ENCODE results near the gene KIAA1217.

The KIAA1217 gene

DNA sequence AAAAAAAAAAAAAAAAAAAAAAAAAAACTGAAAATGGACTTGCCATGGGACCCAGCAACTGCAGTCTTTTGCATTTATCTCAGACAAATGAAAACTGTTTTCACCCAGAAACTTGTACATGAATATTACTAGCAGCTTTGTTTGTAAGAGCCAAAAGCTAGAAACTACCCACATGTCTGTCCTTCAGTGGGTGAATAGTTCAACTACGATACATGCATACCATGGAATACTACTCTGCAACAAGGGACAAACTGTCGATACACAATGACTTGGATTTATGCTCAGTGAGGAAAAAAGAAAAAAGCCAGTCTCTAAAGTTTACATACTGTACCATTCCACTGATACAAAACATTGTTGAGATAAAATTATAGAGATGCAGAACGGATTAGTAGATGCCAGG is 195.6 kb downstream of the KIAA1217 start:
- no peak for DNase-seq (ENCODE audit: low read depth in 1 of 2, low spot score in 1 of 2)

DNA sequence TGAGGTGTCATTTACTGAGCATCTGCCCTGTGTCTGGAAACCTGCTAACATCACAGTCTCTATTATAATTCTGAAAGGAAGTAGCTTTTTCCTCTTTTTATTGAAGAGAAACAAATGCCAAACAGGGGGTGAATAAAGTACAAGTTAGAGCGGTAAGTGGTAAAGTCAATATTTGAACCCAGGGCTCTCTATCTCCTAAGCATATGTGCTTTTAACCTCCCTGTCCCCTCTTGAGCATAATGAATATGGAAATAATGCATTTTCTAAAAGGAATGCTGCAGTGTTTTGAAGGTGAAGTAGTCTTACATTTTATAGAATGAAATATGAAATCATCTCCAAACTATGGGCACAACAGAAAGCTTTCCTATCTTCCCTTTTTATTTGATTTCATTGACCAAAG is 196.7 kb downstream of the KIAA1217 start:
- DNase-seq (ENCODE audit: low read depth in 1 of 2, low spot score in 1 of 2), result no peak

DNA sequence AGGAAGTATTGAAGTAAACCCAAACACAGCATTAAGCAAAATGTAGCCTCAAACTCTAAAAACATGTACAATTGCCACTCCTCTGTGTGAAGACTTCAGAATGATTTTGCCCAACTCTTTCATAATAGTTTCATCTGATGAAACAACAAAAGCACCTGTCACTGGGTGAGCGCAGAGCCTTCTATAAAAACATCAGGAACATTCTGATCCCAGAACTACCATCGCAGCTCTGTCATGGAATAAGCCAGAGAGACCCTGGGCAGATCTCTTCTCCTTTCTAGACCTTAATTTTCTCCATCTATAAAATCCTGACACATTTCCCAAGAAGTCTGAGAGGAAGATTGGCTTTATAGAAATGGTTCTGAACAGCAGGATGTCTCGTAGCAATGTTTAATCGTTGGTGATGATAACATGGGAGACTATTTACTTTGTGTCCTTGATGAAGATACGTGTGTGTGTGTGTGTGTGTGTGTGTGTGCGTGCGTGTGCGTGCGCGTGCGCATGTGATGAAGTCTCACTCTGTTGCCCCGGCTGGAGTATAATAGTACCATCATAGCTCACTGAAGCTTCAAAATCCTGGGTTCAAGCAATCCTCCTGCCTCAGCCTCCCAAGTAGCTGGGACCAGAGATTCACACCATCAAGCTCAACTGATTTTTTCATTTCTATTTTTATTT is 198.0 kb downstream of the KIAA1217 start:
- no peak for DNase-seq (ENCODE audit: low read depth in 1 of 2, low spot score in 1 of 2)

DNA sequence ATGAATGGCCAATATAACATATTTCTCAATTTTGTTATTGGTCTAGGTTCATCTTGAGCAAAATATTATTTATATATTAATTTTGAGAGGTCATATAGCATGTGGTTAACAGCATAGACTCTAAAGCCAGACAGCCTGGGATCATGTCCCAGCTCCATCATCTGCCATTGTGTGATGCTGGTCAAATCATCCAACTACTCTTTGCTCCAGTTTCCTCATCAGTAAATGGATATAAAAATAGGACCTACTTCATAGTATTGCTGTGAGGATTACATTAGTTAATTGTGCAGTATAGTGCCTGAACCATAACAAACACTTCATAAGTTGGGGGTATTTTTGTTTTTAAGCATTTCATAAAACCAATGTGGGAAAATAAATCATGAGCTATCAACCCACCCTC is 199.0 kb downstream of the KIAA1217 start:
- DNase-seq (ENCODE audit: low read depth in 1 of 2, low spot score in 1 of 2), result no peak

GRCh38 chr10:24408365-24408764 is 199.4 kb downstream of the KIAA1217 start:
- no peak for DNase-seq (ENCODE audit: low read depth in 1 of 2, low spot score in 1 of 2)

GRCh38 chr10:24414597-24414996 is 205.7 kb downstream of the KIAA1217 start:
- no peak for DNase-seq (ENCODE audit: low read depth in 1 of 2, low spot score in 1 of 2)

- DNase-seq (ENCODE audit: low read depth in 1 of 2, low spot score in 1 of 2), result no peak
Measured at GRCh38 chr10:24415455-24416125, 206.7 kb downstream of the KIAA1217 start.

GRCh38 chr10:24416248-24416647 is 207.3 kb downstream of the KIAA1217 start:
- DNase-seq (ENCODE audit: low read depth in 1 of 2, low spot score in 1 of 2), result no peak

- DNase-seq (ENCODE audit: low read depth in 1 of 2, low spot score in 1 of 2), result no peak
Measured at GRCh38 chr10:24417053-24417452, 208.1 kb downstream of the KIAA1217 start.

DNA sequence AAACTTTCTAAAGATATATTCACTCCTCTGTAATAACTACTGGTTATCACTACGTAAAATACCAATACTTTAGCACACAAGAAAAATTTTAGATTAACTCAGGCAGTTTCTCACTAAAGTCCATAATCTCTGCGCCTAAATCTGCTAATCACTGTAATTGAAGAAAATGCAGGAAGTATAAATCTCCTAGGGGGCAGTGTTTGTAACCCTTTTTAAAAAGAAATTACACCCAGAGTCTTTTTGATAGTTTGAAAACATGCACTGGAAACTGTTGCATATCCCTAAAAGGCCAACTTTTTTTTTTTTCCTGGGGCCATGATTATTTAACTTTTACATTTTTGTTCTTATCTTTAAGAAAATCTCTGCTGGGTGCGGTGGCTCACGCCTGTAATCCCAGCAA is 209.6 kb downstream of the KIAA1217 start:
- DNase-seq (ENCODE audit: low read depth in 1 of 2, low spot score in 1 of 2), result no peak

- no peak for DNase-seq (ENCODE audit: low read depth in 1 of 2, low spot score in 1 of 2)
Measured at GRCh38 chr10:24419066-24419465, 210.1 kb downstream of the KIAA1217 start.

- no peak for DNase-seq (ENCODE audit: low read depth in 1 of 2, low spot score in 1 of 2)
Measured at GRCh38 chr10:24425151-24425550, 216.2 kb downstream of the KIAA1217 start.

DNA sequence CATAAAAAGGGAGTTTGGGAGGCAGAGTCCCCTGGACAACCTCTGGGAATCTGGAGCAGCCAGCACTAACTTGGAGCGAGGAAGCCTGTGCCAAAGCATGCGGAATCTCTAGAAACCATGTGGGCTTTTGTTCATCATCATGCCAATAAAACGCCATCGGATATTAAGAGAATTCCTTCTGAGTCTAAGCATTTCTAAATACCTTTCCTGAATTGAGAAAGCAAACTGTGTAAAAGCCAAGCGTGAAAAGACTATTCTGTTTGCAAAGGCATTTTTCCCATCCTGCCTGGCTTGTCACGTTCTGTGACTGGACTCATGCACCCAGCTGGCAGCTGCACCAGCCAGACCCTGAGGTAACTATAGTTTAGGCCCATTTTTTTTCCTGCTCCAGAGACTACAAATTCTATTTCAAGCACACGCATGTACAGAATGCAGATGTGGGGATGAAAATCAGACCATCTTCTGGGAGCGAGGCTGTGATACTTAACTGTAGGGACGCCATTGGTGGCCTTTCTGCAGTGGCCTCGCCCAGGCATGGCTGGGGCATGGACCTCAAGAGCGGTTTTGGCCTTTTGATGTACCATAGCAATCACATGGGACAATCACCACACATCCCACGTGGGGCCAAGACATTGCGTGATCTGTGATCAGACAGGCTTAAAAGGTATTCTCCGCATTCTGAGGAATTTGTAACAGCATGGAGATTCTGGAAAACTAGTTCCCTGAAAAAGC is 218.9 kb downstream of the KIAA1217 start:
- DNase-seq (ENCODE audit: low read depth in 1 of 2, low spot score in 1 of 2), result no peak

DNA sequence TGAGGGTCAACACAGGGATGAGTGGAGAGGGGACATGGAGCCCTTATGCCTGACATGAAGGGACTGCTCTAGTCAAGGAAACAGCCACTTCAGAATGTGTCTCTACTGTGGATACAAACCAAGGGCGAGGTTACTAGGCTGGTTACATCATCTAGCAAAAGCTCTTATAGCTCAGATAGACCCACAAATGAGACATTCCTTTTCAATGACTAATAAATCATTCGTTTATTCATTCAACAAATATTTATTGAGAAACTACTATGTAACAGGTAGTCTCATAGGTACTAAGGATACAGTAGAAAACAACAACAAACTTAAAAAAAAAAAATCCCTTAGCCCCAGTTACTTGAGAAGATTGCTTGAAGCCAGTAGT is 219.5 kb downstream of the KIAA1217 start:
- no peak for DNase-seq (ENCODE audit: low read depth in 1 of 2, low spot score in 1 of 2)

DNA sequence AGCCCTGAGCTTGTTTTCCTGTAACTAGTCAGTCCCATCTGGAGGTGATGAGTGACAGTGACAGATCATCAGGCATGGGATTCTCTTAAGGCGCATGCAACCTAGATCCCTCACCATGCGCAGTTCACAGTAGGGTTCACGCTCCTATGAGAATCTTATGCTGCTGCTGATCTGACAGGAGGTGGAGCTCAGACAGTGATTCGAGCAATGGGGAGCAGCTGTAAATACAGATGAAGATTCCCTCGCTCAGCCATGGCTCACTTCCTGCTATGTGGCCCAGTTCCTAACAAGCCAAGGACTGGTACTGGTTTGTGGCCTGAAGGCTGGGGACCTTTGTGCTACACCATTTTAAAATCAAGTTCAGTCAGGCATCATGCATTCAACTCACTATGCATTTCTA is 221.7 kb downstream of the KIAA1217 start:
- DNase-seq (ENCODE audit: low read depth in 1 of 2, low spot score in 1 of 2), result no peak

DNA sequence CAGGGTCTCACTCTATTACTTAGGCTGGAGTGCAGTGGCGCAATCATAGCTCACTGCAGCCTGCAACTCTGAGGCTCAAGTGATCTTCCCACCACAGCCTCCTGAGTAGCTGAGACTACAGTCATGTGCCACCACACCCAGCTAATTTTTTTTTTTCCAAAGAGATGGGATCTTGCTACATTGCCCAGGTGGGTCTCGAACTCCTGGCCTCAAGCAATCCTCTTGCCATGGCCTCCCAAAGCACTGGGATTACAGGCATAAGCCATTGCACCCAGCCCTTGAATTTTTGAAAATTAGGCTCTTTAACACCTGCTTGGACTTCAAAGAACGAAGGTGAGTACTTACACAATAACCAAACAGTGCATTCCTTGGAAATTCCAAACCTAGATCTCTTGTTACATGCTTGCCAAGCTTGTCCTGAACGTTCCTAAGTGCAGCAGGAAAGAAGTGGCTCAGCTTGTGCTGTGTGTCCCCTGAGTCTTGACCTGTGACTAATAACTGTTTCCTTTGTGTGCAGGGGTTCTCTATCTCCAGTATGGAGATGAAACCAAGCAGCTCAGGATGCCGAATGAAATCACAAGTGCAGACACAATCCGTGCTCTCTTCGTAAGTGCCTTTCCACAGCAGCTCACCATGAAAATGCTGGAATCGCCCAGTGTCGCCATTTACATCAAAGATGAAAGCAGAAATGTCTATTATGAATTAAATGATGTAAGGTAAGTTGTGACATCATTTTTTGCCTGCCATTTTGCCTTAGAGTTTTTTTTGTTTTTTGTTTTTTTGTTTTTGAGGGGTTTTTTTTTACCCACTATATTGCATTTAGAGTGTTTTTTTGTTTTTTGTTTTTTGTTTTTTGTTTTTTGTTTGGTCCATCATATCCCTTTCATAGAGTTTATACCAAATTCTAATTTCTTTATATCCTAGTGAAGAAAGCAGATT is 223.8 kb downstream of the KIAA1217 start:
- DNase-seq (ENCODE audit: low read depth in 1 of 2, low spot score in 1 of 2), result no peak

GRCh38 chr10:24433705-24434104 is 224.8 kb downstream of the KIAA1217 start:
- no peak for DNase-seq (ENCODE audit: low read depth in 1 of 2, low spot score in 1 of 2)

- DNase-seq (ENCODE audit: low read depth in 1 of 2, low spot score in 1 of 2), result no peak
Measured at GRCh38 chr10:24434961-24435360, 226.0 kb downstream of the KIAA1217 start.

DNA sequence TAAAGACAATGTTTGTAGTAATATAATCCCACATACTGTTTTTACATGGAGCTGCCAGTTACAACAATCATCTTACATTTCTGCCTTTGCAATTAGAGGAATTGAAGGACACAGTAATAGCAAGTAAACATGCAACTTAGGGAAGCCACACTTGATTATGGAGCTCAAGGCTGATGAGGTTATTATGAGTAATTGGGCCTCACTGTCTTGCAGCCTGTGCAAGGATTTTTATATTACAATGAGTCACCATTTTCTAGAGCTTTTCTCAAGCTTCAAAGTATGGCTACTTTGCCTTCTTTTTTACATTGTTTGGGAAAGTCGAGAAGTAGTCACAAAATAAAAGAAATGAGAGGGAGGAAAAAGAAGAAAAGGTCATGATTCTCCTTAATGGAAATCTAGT is 226.4 kb downstream of the KIAA1217 start:
- DNase-seq (ENCODE audit: low read depth in 1 of 2, low spot score in 1 of 2), result no peak

DNA sequence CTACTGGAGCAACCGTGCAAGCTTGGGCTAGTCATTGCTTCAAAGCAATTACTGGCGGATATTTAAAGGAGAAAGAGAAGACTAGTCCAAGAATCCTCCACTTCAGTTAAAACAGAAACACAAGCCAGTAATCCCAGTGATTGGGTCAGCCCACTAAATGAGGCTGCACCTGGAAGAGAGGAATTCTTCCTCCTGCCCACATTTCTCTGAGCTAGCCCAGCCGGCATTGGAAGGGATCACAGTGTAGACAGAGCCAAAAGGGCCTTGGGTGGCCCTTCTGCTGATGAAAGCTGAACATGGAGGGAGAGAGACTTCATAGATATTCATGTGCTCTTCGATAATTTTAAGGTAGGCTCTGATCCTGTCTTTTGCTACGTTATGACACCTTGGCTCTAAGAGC is 228.4 kb downstream of the KIAA1217 start:
- DNase-seq (ENCODE audit: low read depth in 1 of 2, low spot score in 1 of 2), result no peak

GRCh38 chr10:24438800-24439199 is 229.9 kb downstream of the KIAA1217 start:
- DNase-seq (ENCODE audit: low read depth in 1 of 2, low spot score in 1 of 2), result no peak
